Globus pallidus (tissue), 1 donor: Measurements from ENCODE around the gene ATG5.

Experiments
- DNase-seq: peaks from one replicate; pipeline ENCODE4 v3.0.0-alpha.2; 2015; ENCODE audit warnings: low spot score

Gene ATG5

GRCh38 chr6:106220485-106220884, 105.1 kb downstream of the ATG5 start:
- DNase-seq: no peak

DNA sequence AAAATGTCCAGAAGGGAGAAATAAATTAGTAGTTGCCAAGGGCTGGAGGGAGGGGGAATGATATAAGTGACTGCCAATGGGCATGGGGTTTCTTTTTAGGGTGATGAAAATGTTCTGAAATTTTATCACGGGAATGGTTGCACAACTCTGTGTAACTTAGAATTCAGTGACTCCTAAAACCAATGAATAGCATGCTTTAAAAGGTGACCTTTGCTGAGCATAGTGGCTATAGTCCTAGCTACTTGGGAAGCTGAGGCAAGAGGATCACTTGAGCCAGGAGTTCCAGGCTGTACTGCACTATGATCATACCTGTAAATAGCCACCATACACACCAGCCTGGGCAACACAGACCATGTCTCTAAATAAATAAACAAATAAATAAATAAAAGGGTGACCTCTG, 109.0 kb downstream of the ATG5 start:
- DNase-seq: no peak

DNA sequence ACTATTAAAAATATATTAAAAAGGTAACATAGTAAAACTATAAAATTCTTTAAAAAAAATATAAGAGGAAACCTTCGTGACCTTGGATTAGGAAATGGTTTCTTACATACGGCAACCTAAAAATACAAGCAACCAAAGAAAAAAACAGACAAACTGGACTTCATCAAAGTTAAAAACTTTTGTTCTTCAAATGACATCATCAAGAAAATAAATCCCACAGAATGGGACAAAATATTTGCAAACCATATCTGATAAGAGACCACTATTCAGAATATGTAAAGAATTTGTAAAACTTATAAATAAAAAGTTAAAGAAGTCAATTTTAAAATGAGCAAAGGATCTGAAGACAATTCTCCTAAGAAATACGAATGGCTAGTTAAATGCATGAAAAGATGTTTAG, 110.0 kb downstream of the ATG5 start:
- DNase-seq: no peak

- no peak for DNase-seq
Observed at GRCh38 chr6:106214531-106214930, 111.0 kb downstream of the ATG5 start.

GRCh38 chr6:106213660-106214289, 111.8 kb downstream of the ATG5 start:
- no peak for DNase-seq

DNA sequence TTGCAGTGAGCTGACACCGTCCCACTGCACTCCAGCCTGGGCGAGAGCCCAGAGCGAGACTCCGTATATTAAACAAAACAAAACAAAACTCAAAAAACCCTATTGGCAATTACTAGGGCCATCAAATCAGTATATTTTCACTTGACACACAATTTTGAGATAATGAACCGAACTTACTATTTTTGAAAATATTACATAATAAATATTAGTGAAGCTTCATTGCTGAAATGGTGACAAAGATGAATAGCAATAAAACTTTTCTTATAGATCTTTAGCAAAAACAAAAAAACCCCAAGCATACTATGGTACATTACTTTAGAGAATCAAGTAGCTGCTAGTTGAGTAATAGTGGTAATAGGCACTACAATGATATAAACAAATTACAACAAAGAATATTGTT, 113.0 kb downstream of the ATG5 start:
- no peak for DNase-seq

GRCh38 chr6:106206905-106207304, 118.7 kb downstream of the ATG5 start:
- no peak for DNase-seq

- DNase-seq: no peak
Observed at GRCh38 chr6:106204961-106205360, 120.6 kb downstream of the ATG5 start.

GRCh38 chr6:106199998-106200397, 125.6 kb downstream of the ATG5 start:
- DNase-seq: no peak

DNA sequence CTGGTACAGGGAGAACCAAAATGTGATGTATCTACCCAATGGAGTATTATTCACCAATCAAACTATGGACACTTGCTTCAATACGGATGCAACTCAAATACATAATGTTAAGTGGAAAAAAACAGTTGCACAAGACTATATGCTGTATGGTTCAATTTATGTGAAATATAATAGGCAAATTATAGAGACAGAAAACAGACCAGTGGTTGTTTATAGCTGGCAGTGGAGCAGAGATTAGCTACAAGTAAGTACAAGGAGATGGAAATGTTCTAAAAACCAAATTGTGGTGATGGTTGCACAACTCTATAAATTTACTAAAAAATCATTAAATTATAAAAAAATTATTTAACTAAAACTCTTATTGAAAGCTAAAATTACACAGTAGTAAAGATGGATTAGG, 126.2 kb downstream of the ATG5 start:
- no peak for DNase-seq

- no peak for DNase-seq
Observed at GRCh38 chr6:106197441-106197840, 128.1 kb downstream of the ATG5 start.

- DNase-seq: no peak
Observed at GRCh38 chr6:106194949-106195921, 130.3 kb downstream of the ATG5 start.

DNA sequence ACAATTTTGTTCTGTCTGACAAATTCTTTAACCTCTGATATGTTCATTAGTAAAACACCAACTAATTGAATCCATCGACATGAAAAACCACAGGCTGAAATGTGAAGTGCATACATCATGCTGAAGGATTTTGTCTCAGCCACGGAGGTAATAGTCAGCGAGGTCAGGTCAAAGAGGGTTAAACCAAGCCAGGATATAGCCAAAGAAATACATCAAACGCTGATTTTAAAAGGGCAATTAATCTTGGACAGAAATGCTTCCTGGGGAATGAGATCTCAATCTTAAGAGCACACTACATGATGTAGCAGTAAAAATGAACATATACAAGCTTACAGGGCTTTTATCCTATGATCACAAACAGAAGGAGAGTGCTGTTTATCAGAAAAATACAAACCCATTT, 132.7 kb downstream of the ATG5 start:
- DNase-seq: no peak

DNA sequence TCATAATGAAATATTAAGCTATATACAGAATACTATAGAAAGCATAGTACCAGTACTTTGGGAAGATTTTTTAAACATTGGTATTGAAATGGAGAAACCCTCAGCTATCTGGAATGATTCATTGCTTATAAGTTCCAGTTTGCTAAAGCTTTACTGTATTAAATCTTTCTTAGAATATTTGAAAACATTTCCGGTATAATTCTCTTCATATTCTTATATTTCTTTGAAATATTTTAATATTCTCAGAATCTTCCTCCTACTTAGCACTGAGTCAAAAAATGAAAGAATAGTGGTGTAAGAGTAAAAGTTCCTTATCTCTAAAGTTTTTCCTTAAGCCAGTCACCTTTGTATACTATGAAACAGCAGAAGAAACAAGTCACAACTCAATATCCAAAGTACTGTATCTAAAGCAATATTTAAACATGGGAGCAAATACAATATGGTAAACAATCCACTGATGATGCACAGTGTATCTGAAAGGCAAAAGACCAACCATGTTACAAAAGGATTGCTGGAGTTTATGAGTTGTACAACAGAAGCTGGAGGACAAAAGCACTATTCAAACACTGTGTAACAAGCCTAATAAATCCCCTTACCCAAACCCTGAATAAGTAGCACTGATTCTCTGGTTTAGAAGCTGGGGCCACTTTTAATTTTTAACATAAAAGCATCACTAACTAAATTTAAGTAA, 137.3 kb downstream of the ATG5 start:
- DNase-seq: no peak

DNA sequence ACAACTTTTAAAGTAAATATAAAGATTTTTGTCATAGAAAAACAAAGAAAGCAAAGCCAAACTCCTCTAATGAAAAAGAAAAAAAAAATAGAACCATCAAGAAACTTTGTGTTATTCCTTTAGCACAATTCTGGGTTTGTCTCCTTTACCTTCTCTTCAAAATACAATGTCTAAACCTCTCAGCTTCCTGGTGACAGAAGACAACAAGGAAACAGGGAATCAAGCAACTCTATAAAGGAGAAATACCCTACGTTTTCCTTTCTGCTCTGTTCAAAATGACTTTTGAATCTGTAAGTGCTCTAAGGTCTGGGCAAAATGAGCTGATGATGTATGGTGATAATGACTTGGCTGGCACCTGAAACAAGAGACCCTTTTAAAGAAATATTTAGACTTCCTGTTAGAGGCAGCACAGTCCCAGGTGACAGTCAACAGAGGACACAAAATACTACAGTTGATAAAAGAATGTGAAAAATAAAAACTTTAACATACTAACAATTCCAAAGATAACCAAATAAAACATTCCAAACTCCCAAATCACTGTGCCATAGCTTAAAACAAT, 138.1 kb downstream of the ATG5 start:
- DNase-seq: no peak

- no peak for DNase-seq
Observed at GRCh38 chr6:106186714-106187113, 138.8 kb downstream of the ATG5 start.

DNA sequence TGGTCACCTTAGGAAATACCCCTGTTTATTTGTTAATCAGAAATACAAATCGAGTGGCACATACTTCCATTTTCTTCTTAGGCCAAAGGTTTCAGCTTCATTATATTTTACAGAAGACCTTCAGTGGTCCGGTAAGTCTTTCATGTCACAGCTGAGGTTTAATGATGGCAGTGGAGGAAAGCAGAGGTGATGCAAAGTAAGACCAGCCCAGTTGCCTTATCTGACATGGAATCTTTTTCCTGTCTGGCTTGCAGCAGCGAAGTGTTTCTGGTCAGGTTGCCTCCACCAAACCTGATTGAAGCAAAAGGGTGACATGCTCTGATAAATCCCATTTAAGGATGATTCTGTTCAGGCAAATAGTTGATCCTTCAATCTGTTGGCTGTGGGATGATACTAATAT, 139.4 kb downstream of the ATG5 start:
- no peak for DNase-seq

- DNase-seq: no peak
Observed at GRCh38 chr6:106185615-106186014, 139.9 kb downstream of the ATG5 start.

DNA sequence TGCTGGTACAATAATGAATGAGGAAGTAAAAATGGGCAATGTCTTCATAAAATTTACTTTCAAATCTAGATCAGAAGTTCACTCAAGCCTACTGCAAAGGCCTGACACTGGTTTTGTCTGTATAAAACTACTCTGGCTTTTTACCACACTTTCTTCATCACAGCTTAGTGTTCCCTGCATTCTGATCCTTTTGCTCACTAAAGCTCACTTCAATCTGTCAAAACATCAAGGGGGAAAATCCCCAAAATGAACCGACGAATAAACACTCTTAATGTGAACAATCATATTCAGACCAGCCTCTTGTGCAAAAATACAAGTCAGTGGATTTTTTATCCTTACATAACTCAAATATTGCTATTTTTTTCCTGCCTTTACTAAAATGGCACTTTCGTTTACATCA, 140.9 kb downstream of the ATG5 start:
- no peak for DNase-seq

DNA sequence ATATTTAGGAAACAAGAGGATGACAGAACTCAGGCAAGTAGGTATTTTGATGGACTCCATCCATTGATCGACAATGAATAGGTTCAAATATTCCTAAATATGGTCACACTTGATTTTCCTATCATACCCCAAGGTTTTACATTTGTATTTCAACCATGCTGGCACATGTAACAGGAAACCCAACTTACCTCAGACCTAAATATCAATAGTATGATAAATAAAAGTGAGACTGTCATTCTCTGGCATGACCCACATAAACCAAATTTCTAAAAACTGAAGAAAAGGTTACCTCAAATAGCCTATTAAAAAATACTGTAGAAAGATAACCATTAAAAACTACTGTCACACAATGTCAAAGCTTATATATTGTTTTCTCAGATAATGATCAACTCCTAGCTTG, 142.1 kb downstream of the ATG5 start:
- no peak for DNase-seq

GRCh38 chr6:106182455-106182854, 143.1 kb downstream of the ATG5 start:
- DNase-seq: no peak

GRCh38 chr6:106181664-106182418, 143.7 kb downstream of the ATG5 start:
- no peak for DNase-seq
